Ureter (tissue), 1 donor: Measurements from ENCODE around the gene CR1. TPM values are rescaled to one million over a fixed set of nuclear protein-coding genes. Genes with fewer than 3 reads are reported as not detected.
"Not testable (repeated sequence)": the region's sequence is repeated elsewhere in the genome, so short reads cannot be mapped to it uniquely, and the experiment has no call there.

Source experiments
- DNase-seq: peaks from one replicate; pipeline ENCODE4 v3.0.0-alpha.2; 2020; ENCODE audit warnings: low spot score
- total RNA-seq: library from RNA; stranded (reverse); gene quantifications from one replicate; pipeline ENCODE4 v1.2.4, GENCODE V29; 2023
- donor health status: DM: yes; HTN: yes; CAD: no.

Gene CR1
- total RNA-seq, 1 donor from 2014 or later, result 3.1 TPM

DNA sequence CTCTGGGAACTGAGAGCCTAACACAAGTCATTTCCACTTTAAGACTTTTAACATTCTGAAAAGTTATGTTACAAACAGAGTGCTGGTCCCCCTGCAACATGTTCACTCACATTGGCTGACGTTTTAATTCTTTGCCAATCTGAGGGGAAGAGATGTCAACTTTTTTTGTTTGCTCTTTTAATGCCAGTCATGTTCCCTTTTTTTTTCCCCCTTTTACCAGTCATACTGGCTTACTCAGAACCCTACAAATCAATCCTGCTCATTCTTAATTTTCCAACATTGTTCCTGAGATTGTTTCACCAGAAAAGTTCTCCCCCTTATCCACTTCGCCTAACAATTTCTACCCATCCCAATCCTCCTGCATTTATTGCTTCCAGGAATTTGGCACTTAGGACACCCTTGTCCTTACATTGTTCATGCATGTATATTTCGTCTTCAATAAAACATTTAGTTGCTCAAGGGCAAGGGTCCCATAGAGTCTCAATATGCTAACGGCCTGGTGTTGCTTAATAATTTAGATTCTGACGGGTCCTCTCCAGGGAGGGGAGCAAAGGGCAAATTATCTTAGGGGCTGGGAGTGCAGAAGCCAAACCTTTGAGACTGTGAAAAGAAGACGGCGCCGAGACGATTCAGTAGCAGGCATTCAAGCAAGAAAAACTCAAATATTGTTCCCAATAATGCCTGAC is 148.4 kb downstream of the CR1 start:
- no peak for DNase-seq

DNA sequence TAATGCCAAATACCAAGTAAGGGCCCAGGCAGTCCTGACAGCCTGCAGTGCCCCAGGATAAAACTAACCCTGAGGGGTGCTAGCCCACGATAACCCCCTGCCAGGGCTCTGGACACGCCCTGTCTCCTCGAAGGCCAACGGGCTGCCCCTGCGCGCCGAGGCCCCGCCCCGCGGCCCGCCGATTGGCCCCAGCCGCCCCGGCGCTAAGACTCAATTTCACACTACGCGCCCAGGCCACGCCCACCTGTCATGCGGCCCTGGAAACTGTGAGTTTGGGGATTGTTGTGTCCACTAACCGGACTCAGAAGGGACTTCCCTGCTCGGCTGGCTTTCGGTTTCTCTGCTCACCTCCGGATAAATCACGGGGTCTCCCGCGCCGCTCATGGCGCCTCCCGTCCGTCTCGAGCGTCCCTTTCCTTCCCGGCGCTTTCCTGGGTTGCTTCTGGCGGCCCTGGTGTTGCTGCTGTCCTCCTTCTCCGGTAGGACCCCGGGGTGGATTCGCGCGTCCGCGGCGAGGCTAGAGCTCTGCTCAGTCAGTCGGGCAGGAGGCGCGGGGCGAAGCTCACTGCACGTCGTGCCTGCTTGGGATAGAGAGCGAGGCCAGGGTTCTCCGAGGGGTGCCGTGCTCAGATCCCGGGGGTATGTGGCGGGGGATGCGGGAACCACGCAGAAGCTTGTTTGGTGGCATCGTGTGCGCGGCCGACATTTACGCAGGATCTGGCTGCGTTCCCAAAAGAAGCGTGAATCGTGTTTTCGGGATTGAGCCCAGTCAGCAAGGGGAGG is 149.1 kb downstream of the CR1 start, which contains the start of gene CR1L:
Gene CR1L (plus strand): TSS at position 282 of the 783 bp plus-strand sequence. CDS start 101 bp downstream, at position 383.
- peak; percentile 74 for DNase-seq

DNA sequence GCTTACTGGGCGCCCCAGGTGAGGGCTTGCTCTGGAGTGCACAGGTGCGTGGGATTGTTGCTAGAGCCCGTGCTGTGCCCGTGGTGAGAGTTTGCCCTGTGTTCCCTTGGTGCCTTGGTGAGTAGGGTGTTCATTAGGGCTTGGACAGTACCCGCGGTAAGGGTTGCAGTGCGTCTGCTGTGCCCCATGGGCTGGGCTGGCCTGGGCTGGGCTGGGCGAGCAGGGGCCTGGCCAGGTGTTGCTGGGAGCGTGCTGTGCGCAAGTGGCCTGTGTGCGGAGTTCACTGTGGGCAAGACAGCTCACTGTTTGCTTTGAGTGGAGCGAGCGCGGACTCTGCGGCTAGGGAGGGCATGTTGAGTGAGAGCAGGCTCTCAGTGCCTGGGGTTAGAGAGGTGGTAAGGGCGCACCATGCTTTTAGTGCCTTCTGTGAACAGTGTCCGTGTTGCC is 149.7 kb downstream of the CR1 start:
- DNase-seq, result no peak

DNA sequence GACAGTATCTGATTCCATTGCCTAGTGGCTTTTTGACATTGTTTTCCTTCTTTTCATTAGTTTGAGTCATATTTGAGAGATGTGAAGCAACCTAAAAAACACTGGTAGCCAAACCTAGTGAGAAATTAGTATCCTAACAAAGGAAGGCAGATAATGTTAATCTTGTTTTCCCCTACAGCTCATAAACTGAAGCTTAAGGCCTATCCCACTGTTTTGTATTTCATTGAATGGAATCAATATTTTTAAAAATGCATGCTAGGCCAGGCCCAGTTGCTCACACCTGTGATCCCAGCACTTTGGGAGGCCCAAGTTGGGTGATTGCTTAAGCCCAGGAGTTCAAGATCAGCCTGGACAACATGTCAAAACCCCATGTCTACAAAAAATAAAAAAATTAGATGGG is 150.2 kb downstream of the CR1 start:
- no peak for DNase-seq

DNA sequence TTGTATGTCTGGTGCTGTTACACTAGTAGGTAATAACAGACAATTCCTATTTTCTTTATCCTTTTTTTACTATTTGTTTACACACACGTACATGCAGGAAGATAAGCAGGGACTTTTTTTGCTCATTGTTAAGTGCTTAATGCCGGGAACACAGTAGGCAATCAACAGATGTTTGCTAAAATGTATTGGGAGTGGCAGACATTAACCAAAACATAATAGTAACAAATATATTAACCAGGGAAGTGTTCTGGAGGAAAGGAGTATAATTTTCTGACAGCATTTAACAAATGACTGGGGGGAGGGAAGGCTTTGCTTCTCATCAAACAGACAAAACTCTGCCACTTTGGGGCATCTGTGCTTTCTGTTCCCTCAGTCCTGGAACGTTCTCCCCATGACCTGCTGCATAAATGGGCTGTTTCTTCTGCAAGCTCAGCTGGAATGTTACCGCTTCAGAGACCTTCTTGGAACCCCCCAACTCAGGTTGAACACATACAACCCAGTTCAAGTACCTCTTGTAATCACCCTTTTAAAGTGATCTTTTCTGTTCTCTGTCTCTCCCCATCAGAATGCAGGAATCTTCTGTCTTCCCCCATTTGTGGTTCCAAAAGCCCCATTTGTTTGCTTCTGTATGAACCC is 151.1 kb downstream of the CR1 start:
- no peak for DNase-seq

DNA sequence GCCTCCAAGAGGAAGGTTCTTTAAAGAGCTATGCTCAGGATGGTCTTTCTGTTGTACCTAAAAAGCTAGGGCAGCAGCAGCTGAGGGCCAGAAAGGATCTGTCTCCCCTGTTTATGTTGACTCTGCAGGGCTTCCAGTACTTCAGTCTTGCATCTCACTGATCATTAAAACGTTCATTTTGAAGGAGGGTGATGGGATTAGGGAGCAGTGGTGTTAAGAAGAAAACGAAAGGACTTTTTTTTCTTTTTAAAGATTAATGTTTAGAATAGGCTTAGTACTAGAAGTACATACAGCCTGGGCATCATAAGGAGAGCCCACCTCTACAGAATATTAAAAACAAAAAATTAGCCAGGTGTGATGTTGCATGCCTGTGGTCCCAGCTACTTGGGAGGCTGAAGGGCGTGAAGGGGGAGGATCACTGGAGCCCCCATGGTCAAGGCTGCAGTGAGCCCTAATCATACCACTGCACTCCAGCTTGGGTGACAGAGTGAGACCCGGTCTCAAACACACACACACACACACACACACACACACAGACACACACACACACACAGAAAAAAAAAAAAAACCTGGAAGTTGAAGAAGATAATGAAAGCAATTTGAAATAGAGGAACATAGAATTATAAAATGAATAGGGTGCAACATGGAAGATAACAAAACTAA is 151.8 kb downstream of the CR1 start:
- DNase-seq, result no peak

DNA sequence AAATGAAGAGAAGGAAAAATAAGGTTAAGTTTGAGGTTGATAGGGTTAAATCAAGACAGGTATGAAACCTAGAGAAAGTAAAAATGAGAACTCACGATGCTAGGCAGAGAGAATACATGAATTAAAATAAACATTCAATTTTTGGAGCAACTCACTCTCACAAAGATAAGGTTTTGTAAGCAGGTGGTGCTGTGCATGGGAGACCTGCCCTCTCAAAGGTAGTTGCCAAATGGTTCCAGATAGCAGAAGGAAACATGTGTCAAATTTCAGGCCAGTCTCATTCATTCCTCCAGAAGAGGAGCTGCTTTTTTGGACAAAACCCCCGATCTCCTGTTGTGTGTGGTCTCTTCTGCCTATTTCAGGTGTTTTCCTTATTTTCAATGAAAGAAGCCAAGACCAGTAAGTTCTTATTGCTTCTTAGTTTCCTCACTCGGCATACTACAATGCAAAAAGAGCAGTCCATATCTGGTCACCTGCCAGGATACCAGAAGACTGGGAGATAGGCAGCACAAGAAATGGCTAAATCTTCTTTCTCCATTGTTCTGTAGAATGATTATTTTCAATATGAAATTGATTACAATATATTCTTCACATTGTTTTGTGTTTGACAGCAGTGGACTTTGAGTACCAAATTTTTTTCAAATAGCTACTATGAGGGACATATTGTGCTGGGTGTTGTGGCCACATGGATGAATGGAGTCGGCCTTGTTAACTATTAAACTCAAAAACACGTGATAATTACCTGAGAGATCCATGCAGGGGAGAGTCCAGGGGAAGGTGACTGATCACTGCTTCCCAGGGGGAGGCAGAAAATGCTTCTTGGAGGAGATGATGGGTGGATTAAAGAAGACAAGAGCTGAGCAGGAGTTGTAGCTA is 152.6 kb downstream of the CR1 start:
- no peak for DNase-seq

DNA sequence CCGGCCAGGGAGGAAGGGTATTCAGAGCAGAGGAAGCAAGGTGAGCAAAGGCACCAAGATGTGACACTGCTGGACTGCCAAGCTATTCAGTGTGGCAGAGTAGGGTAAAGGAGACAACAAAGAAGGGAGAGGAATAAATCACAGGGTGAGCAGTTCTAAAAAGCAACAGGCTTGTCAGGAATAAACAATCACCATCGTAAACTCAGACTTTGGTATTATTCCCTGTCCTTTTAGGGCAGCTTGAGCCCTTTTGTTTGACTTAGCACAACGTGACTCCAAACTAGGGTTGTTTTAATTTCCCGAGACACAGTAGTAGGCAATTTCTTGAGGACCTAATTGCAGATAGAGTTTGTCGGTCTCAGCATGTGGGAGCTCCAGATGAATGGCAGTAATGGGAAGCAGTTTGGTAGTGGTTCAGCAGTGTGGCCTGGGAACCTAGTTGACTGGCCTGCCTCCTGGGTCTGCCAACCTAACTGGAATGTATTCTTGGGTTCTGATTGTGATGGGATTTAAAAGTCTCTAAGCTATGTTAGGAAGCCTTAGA is 153.3 kb downstream of the CR1 start:
- no peak for DNase-seq

DNA sequence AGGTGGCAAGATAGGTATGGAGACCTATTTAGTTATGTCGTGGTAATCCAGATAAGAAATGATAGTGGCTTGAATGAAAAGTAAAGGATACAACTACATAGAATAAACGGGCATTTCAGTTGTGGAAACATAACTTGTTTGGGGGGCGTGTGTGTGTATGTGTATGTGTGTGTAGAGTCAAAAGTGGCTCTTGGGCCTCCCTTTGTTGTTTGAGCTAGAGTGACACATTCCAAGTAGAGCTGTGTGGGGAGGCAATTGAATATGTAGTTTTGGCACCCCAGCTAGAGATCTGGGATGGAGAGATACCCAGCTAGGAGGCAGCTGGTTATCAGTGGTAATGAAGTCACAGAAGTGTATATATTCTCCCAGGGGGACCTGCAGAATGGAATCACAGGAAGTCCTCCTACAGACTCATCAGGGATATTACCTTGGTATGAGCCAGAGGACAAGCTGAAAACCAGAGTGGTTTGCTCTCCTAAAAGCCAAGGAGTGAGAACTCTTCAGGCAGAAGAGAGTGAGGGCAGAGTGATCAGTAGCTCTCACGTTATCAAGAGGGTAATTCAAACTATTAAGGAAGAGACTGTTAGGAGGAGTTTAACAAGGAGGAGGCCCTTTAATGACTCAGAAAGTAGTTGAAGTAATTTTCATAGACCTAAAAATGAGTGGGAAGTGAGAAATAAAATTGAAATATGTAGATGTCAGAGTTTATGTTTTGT is 154.1 kb downstream of the CR1 start:
- DNase-seq, result no peak

DNA sequence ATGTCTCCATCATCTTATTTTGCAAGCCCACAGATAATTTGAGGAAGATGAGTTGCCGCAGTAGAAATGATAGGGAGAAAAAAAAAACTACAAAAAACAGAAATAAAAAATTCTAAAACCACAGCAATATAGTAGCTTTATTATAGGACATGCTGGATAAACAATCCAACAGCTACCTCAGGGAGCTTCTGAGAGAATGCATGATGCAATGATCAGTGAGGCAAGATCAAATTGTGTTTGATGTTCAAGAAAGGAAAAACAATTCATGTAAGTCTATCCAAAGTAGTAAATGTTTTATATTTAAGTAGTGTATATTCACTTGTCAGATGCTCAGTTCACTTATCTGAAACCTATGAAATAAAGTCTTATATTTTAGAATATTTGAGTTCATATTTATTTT is 155.6 kb downstream of the CR1 start:
- no peak for DNase-seq

DNA sequence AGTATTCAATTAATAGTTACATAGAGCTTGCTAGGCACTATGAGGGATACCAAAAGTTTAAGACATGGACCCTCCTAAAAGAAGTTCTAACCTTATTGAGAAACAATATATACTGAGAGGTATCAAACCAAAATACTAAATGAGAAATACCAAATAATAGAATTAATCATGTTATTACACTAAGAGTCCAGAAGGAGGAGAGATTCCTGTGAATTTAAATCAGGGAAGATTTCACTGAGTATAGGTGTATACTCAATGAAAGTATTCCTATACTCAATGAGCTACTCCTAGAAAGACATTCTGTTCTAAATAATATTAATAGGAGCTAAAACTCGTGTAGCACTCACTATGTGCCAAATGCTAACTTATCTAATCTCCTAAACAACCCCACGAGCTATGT is 158.4 kb downstream of the CR1 start:
- DNase-seq, result no peak

DNA sequence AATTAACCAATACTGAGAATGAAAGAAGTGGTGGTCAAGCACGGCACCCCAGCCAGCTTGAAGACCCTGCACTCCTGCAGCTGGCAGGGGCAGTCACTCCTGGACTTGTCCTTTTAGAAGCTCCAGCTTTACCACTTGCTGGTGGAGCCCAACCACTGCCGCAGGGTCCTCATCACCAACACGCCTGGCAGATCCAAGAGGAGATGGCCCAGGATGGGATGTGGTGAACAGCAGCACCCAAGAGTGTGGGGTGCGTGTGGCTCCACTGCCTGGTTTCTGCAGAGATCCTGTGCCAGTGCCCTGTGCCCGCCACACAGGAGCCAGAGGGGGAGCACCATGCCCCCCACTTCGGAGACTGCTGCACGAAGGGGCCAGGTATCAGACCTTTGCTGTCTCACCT is 162.5 kb downstream of the CR1 start:
- DNase-seq, result no peak

DNA sequence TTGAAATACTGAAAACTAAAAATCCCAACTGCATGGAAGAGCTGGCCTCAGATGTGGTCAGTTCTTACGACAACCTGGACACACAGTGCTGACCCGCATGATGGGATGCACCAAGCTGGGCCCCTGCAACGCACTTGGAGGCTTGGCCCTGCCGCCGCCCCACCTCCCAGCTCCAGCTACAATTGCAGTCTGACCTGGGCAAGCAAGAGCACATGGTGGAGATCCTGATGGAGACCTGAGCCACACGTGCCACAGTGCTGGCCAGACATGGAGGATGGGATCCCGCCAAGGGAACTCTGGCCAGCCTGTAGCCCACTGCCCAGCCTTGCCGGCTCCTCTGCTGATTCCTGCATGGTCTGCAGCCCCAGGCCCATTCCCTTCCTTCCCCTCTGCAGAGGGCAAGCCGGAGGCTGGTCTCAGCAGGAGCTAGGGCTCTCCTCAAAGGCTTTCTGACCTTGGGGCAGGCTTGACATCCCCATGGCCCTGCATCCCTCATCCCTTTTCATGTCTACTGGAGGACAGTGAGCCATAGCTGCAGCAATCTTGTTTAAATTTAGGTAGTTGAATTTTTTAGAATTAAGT is 163.0 kb downstream of the CR1 start:
- DNase-seq, result no peak

DNA sequence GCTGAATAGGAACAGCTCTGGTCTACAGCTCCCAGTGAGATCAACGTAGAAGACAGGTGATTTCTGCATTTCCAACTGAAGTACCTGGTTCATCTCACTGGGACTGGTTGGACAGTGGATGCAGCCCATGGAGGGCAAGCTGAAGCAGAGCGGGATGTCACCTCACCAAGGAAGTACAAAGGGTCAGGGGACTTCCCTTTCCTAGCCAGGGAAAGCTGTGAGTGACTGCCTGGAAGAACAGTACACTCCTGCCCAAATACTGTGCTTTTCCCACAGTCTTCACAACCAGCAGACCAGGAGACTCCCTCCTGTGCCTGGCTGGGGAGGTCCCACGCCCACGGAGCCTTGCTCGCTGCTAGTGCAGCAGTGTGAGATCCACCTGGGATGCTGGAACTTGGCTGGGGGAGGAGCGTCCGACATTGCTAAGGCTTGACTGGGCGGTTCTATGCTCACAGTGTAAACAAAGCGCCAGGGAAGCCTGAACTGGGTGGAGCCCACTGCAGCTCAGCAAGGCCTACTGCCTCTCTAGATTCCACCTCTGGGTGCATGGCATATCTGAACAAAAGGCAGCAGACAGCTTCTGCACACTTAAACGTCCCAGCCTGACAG is 163.7 kb downstream of the CR1 start:
- no peak for DNase-seq

DNA sequence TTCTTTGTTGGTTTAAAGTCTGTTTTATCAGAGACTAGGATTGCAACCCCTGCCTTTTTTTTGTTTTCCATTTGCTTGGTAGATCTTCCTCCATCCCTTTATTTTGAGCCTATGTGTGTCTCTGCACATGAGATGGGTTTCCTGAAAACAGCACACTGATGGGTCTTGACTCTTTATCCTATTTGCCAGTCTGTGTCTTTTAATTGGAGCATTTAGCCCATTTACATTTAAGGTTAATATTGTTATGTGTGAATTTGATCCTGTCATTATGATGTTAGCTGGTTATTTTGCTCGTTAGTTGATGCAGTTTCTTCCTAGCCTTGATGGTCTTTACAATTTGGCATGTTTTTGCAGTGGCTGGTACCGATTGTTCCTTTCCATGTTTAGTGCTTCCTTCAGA is 165.5 kb downstream of the CR1 start:
- not testable (repeated sequence) for DNase-seq

DNA sequence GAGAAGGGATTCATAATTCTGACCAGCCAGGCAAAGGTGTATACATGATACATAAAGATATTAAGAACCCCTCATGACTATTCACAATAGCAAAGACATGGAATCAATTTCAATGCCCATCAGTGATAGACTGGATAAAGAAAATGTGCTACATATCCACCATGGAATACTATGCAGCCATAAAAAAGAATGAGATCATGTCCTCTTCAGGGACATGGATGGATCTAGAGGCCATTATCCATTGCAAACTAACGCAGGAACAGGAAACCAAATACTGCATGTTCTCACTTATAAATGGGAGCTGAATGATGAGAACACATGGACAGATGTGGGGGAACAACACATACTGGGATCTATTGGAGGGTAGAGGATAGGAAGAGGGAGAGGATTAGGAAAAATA is 170.4 kb downstream of the CR1 start:
- DNase-seq, result no peak

DNA sequence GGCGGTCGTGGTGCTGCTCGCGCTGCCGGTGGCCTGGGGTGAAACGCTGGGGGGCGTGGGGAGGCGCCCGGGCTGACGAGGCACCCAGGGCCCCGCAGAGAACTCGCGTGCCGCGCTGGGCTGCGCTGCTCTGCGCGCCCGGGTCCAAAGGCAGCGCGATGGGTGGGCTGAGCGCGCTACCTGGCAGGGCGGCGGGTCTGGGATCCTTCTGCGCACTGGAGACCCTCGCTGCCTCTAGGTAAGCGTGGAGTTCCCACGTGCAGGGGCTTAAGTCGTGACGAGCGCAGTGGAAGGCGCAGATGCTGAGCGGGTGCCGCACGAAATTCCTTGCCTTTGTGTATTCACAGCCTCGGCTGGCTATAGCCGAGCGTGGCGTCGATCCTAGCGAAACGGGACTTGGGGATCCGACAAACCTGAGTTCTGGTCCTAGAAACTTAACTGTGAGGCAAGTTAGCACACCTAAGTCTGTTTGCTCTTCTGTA is 173.6 kb downstream of the CR1 start:
- DNase-seq, result no peak

DNA sequence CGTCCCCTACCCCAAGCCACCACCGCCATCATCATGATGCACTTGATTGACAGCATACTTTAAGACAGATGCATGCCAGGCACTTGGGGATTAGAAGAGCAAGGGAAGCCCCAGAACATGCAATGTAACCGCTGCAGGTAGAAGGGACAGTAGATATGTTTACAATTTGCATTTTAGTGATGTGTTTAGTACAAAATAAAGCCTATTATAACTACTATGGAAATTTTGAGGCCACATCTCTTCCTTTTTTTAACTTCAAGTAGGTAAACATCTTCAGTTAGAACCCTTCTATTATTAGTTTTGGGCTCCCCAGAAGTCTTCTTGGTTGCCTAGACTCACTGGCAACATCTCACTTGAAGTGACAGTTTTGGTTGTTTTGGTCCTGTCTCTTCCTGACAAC is 174.2 kb downstream of the CR1 start:
- DNase-seq, result no peak

DNA sequence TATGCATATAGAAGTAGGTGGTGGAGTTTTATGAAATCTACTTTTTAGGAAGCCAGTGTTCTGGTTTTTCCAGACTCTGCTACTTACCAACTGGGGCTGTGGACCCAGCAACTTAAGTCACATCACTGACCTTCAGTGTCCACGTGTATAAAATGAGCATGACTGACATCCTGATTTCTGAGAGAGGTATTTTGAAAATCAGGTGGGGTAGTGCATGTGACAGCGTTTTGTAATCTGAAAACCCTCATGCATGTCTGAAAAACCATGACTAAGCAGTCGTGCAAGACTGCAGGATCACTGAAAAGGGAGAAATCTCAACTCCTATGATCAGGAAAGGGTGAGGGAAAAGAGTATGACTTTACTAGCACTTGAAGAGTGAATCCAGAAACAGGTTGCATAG is 175.0 kb downstream of the CR1 start:
- no peak for DNase-seq
